Glutamatergic neuron (in vitro differentiated cells): Measurements from ENCODE around the gene OR8B3. TPM values are rescaled to one million over a fixed set of nuclear protein-coding genes. Genes with fewer than 3 reads are reported as not detected.
"Not testable (repeated sequence)": the region's sequence is repeated elsewhere in the genome, so short reads cannot be mapped to it uniquely, and the experiment has no call there.

Experiments used
- DNase-seq: peaks from one replicate; pipeline ENCODE4 v3.0.0; 2022
- H3K27ac Mint-ChIP-seq: one replicate; pipeline ENCODE4 v1.8.0; 2020; ENCODE audit warnings: mild to moderate bottlenecking, mixed read lengths, inconsistent platforms; ENCODE audit not compliant: unreplicated experiment
- H3K27me3 Mint-ChIP-seq: one replicate; pipeline ENCODE4 v1.8.0; 2020; ENCODE audit warnings: mild to moderate bottlenecking, moderate library complexity, mixed read lengths, inconsistent platforms; ENCODE audit not compliant: unreplicated experiment
- H3K36me3 Mint-ChIP-seq: one replicate; pipeline ENCODE4 v1.8.0; 2020; ENCODE audit warnings: mild to moderate bottlenecking, mixed read lengths, inconsistent platforms; ENCODE audit not compliant: unreplicated experiment
- H3K4me1 Mint-ChIP-seq: one replicate; pipeline ENCODE4 v1.8.0; 2020; ENCODE audit warnings: mild to moderate bottlenecking, low read depth, mixed read lengths, inconsistent platforms; ENCODE audit not compliant: unreplicated experiment
- H3K4me3 Mint-ChIP-seq: one replicate; pipeline ENCODE4 v1.8.0; 2020; ENCODE audit warnings: mild to moderate bottlenecking, mixed read lengths, inconsistent platforms; ENCODE audit not compliant: unreplicated experiment
- H3K9me3 Mint-ChIP-seq: one replicate; pipeline ENCODE4 v1.8.0; 2020; ENCODE audit warnings: mild to moderate bottlenecking, moderate library complexity, mixed read lengths, inconsistent platforms; ENCODE audit not compliant: unreplicated experiment
- total RNA-seq: library from RNA; stranded (reverse); fragmentation: NEBNext Ultra II Directional; extraction: Animal tissue kit (Norgen Biotek cat#: 25700); gene quantifications from one replicate; pipeline ENCODE4 v1.2.1, GENCODE V29; 2021; ENCODE audit not compliant: unreplicated experiment
- TF ChIP-seq, protein P1 (sequence below): fragments of 200-600 bp; sonication (generic); IDR thresholded peaks from one replicate; pipeline ENCODE4 v1.5.0; 2021; ENCODE audit not compliant: partially characterized antibody, unreplicated experiment

The OR8B3 gene
- total RNA-seq, 1 donor from 2014 or later = not detected

DNA sequence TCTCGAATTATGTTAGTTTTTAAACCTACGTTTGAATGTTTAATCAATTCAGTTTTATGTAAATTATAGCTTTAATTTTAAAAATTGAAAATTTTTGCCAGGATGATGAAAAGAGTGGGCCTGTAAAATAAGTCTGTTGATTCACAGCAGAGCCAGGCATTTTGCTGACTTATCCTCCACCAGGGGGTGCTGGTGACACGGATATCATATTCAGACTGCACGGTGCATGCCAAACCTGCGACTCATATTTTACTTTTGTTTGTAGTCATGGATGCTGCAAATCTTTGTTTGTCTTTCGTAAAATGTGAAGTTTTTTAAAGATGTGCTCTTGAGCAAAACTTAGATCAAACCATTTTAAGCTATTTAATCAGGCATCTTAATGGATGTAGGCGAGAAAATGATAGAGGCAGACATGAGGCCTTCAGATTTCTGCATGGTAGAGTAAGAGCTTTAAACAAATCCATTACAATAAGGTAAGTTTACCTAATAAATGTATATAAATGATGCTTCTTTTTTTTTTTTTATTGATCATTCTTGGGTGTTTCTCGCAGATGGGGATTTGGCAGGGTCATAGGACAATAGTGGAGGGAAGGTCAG is 3.6 kb upstream of the OR8B3 start:
- H3K36me3 Mint-ChIP-seq = no peaks in the 10 kb centered on the region
- DNase-seq = peak; percentile 56
- peak overlapping the region; percentile 66 for H3K27ac Mint-ChIP-seq
- no peak overlapping the region for H3K4me3 Mint-ChIP-seq
- peaks cover 2% of the 10 kb centered on the region for H3K4me1 Mint-ChIP-seq
- H3K27me3 Mint-ChIP-seq = no peaks in the 10 kb centered on the region
- peaks cover 6% of the 10 kb centered on the region for H3K9me3 Mint-ChIP-seq
- TF ChIP-seq, protein P1, sequence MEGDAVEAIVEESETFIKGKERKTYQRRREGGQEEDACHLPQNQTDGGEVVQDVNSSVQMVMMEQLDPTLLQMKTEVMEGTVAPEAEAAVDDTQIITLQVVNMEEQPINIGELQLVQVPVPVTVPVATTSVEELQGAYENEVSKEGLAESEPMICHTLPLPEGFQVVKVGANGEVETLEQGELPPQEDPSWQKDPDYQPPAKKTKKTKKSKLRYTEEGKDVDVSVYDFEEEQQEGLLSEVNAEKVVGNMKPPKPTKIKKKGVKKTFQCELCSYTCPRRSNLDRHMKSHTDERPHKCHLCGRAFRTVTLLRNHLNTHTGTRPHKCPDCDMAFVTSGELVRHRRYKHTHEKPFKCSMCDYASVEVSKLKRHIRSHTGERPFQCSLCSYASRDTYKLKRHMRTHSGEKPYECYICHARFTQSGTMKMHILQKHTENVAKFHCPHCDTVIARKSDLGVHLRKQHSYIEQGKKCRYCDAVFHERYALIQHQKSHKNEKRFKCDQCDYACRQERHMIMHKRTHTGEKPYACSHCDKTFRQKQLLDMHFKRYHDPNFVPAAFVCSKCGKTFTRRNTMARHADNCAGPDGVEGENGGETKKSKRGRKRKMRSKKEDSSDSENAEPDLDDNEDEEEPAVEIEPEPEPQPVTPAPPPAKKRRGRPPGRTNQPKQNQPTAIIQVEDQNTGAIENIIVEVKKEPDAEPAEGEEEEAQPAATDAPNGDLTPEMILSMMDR = peak; percentile 71

DNA sequence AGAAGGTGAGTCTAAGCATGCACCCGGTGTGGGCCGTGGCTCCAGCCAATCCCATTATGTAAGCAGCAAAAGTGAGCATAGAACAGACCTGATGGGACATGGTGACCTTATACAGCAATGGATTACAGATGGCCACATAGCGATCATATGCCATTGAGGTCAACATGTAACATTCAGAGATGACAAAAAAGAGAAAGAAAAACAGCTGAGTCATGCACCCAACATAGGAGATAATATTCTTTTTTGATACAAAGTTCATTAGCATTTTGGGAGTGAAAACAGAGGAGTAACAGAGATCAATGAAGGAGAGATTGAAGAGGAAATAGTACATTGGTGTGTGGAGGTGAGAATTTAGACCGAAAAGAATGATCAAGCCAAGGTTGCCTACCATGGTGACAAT is 2.0 kb downstream of the OR8B3 start:
- not testable (repeated sequence) for DNase-seq, H3K4me3 Mint-ChIP-seq, H3K27me3 Mint-ChIP-seq, H3K9me3 Mint-ChIP-seq, H3K27ac Mint-ChIP-seq, H3K36me3 Mint-ChIP-seq, H3K4me1 Mint-ChIP-seq

DNA sequence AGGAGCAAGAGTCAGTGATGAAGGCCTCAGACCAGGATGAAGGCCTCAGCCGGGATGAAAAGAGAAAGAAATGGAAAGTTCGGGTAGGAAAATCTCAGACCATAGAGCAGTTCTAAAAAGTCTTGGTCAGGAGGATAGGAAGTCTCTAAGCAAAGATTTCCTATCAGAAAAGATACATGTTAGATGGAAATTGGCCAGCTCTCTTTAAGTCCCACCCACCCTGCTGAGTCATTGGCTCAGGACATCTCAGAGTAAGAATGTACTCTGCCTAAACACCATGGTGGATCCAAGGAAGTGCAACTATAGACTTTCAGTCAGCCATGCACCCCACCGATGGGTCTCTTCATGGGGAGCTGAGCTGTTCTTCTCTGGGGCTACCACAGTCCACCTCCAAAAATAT is 4.4 kb downstream of the OR8B3 start:
- H3K27me3 Mint-ChIP-seq = peaks cover 1% of the 10 kb centered on the region
- TF ChIP-seq, protein P1 = no peak

DNA sequence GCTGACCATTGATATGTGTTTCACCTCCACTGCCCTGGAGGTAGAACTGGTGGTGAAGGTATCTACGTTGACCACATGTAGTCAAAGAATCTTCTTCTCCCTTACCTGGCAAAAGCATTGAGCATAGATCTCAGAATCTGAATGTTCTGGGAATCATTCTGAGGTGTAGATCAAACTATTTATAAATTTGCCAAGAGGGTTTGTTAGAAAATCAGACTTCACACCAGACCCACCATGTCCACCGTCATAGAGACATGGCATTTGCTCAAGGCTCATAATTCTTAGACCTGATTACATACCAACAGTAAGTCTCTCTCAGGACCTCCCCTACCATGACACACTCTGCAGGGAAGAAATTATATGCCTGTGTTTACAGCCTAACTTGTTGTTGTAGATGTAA is 14.4 kb downstream of the OR8B3 start, which contains the start of gene OR8B2:
Gene OR8B2 (minus strand): TSS at position 101 of the 400 bp plus-strand sequence. CDS start 1,156 bp downstream, outside the sequence.
- Mint-ChIP-seq H3K27me3 (no peaks in the 10 kb centered on the region), H3K36me3 (no peaks in the 10 kb centered on the region), H3K27ac (no peak within 1 kb of the TSS), H3K9me3 (no peaks in the 10 kb centered on the region), H3K4me1 (no peaks in the 10 kb centered on the region), H3K4me3 (no peak within 1 kb of the TSS)
- no peak for DNase-seq
- TF ChIP-seq, protein P1 = no peak

More for the DNA sequence above, 4.4 kb downstream of the OR8B3 start:
- DNase-seq = no peak
- Mint-ChIP-seq H3K4me1 (no peaks in the 10 kb centered on the region), H3K4me3 (no peak overlapping the region), H3K9me3 (no peaks in the 10 kb centered on the region), H3K36me3 (no peaks in the 10 kb centered on the region), H3K27ac (no peak overlapping the region)

DNA sequence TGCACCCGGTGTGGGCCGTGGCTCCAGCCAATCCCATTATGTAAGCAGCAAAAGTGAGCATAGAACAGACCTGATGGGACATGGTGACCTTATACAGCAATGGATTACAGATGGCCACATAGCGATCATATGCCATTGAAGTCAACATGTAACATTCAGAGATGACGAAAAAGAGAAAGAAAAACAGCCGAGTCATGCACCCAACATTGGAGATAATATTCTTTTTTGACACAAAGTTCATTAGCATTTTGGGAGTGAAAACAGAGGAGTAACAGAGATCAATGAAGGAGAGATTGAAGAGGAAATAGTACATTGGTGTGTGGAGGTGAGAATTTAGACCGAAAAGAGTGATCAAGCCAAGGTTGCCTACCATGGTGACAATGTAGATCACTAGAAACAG is 16.0 kb downstream of the OR8B3 start:
- H3K27ac Mint-ChIP-seq, H3K9me3 Mint-ChIP-seq, H3K27me3 Mint-ChIP-seq, H3K4me3 Mint-ChIP-seq, H3K36me3 Mint-ChIP-seq, H3K4me1 Mint-ChIP-seq, DNase-seq: not testable (repeated sequence)

DNA sequence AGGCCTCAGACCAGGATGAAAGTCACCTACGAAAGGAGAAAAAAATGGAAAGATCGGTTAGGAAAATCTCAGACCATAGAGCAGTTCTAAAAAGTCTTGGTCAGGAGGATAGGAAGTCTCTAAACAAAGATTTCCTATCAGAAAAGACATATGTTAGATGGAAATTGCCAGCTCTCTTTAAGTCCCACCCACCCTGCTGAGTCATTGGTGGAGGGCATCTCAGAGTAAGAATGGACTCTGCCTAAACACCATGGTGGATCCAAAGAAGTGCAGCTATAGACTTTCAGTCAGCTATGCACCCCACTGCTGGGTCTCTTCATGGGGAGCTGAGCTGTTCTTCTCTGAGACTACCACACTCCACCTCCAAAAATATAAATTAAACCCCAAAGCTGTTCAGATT is 18.2 kb downstream of the OR8B3 start:
- Mint-ChIP-seq H3K9me3 (no peaks in the 10 kb centered on the region), H3K4me1 (no peaks in the 10 kb centered on the region), H3K27me3 (no peaks in the 10 kb centered on the region), H3K36me3 (no peaks in the 10 kb centered on the region), H3K27ac (no peak overlapping the region), H3K4me3 (no peak overlapping the region)
- DNase-seq = no peak
- TF ChIP-seq, protein P1 = no peak
